ENCODE data around the gene FBXO7. TPM values are rescaled to one million over a fixed set of nuclear protein-coding genes. Genes with fewer than 3 reads are reported as not detected.

Gene FBXO7
- total and polyA plus RNA-seq, 7 donors = 25.6 to 49.8 (median 28.2) TPM

DNA sequence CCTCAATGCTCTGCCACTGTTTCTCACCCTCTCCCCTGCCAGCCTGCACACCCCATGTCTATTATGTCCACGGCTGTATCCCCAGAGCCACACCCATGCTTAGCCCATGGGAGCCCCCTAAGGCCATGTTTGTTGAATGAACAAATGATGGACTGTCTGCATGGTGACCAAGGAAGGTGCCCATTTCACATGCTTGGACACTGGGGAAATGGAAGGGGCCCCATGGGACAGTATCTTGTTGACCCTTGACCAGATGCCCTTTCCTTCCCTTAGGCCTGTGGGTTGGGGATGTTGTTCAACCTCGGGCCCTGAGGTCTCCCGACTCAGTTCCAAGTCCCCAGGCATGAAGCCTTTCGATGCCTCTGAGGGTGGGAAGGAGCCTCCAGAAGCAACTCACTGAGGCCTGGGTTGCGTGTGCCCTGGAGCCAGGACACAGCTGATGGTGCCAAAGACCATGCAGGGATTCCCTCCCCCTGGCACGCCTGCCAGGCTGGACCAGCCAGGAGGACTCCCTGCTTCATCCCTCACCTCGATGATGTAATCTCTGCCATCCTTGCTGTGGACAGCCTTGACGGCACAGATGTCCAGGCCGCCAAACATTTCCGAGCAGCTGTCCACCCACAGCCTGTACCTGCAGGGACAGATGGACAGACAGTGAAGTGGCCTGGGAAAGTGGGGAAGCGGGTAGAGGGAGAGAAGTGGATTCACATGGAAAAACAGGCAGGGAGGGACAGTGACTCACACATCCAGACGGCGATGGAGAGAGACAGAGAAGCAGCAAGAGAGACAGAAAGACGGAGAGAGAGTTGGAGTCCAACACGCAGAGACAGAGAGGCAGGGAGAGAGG, 58.9 kb downstream of the FBXO7 start:
- Histone ChIP-seq H3K4me1 (peaks cover 18% of the 10 kb centered on the region), H3K27me3 (ENCODE audit: insufficient read depth in 3 of 3, low read length in 2 of 3) (peaks cover 0 to 16% (median 5%) of the 10 kb centered on the region in 3 donors), H3K9me3 (no peaks in the 10 kb centered on the region), H3K4me3 (no peak overlapping the region), H3K27ac (peak overlapping the region; percentile 64), H3K36me3 (ENCODE audit: insufficient read depth in 1 of 2, low read depth in 1 of 2) (no peaks in the 10 kb centered on the region)
- WGBS, 3 donors = 49 to 67% (median 51%) methylated on average over 15 of the region's 15 CpGs
- ATAC-seq (no peak), DNase-seq (no peak)
- TF ChIP-seq, protein P1, sequence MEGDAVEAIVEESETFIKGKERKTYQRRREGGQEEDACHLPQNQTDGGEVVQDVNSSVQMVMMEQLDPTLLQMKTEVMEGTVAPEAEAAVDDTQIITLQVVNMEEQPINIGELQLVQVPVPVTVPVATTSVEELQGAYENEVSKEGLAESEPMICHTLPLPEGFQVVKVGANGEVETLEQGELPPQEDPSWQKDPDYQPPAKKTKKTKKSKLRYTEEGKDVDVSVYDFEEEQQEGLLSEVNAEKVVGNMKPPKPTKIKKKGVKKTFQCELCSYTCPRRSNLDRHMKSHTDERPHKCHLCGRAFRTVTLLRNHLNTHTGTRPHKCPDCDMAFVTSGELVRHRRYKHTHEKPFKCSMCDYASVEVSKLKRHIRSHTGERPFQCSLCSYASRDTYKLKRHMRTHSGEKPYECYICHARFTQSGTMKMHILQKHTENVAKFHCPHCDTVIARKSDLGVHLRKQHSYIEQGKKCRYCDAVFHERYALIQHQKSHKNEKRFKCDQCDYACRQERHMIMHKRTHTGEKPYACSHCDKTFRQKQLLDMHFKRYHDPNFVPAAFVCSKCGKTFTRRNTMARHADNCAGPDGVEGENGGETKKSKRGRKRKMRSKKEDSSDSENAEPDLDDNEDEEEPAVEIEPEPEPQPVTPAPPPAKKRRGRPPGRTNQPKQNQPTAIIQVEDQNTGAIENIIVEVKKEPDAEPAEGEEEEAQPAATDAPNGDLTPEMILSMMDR (IDR thresholded peaks at IDR 0.05) = no peak
- intact Hi-C loops (cut with DNase I) = loop anchor here (5.0 to 10.0 kb wide), 4 partner anchors 89 to 454 kb away; no protein-coding TSS in a partner anchor

DNA sequence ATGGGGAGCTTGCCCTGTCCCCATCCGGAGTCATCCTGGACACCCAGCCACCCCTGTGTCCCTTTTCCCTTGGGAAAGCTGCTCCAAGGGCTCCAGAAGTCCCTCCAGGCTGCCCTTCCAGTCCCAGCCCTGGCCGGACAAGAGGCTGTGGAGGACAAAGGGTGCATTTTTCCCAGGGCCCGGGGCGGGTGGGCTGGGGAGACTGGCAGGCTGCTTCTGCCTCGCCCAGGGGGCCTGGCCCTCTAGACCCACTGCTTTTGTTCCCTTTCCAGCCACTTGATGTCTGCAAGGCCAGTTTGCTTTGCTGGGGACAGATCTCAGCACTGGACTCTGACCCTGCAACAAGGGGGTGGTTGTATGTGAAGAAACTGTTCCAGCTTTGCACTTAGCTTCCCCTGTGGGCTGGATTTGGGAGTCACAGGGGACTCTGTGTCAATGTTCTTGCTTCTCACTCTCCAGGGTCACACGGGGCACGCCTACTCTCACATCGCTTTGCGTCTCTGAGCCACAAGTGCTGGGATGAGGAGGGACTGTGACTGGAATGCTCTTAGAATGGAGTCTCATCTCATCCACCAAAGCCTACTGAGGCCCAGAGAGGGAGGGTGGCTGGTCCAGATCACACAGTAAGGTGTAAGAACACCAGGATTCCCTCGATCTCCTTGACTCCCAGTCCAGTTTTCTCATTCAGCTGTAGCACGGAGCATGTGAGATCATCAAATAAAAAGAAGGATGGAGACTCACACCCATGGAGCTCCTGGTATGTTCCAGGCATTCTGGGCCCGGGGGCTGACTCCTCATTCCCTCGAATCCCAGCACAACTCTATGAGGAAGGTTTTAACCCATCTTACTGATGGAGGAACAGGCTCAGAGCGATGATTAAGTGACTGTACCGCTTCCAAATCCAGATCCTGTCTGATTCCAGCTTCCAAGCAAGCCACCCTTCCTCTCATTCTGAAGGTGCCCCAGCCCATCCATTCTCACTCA, 59.9 kb downstream of the FBXO7 start:
- intact Hi-C loops (cut with DNase I) = loop anchor here (5.0 to 10.0 kb wide), 4 partner anchors 88 to 453 kb away; no protein-coding TSS in a partner anchor
- peaks cover 0 to 16% (median 5%) of the 10 kb centered on the region in 3 donors for H3K27me3 ChIP-seq (ENCODE audit: insufficient read depth in 3 of 3, low read length in 2 of 3)
- no peaks in the 10 kb centered on the region for H3K9me3 ChIP-seq
- peak in 1 of 2 donors; percentile 67 for DNase-seq
- peak overlapping the region; percentile 64 for H3K27ac ChIP-seq
- TF ChIP-seq, protein P1 (IDR thresholded peaks at IDR 0.05) = no peak
- ATAC-seq = no peak
- WGBS, 3 donors = 67 to 78% (median 76%) methylated on average over 15 of the region's 15 CpGs
- no peak overlapping the region for H3K4me3 ChIP-seq
- no peaks in the 10 kb centered on the region for H3K36me3 ChIP-seq (ENCODE audit: insufficient read depth in 1 of 2, low read depth in 1 of 2)
- H3K4me1 ChIP-seq = peaks cover 15% of the 10 kb centered on the region

DNA sequence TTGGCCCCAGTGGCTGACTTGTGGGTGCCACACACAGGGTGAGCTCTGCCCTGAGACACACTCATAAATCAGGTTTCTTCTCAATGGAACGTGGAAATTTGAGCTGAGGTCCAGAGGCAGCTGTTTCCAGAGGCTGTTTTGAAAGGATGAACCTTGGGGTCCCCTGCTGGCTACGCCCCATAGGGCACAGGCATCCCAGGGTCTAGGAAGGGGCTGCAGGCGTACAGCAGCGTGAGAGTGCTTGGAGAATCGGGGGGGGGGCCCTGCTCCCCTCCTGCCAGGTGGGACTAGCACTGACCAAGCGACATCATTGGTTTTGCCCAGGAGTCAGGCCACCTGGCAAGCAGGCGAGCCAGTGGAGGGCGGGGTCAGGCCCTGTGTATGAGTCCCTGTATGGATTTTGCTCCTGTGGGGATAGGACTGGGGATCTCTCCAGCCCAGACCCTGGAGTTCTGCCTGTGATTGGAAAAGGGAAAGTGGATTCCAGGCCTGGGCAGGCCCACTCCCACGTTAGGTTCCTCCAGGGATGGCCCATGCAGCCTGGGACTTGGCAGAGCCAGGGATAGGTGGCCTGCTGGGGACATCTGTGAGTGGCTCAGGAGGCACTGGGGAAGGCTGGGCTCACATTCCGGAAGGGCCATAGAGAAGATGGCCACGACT, 61.0 kb downstream of the FBXO7 start:
- 81 to 87% (median 85%) methylated on average over 11 of the region's 11 CpGs for WGBS, 3 donors
- peaks cover 6% of the 10 kb centered on the region for H3K4me1 ChIP-seq
- H3K36me3 ChIP-seq (ENCODE audit: insufficient read depth in 1 of 2, low read depth in 1 of 2) = no peaks in the 10 kb centered on the region
- no peak overlapping the region for H3K27ac ChIP-seq
- H3K27me3 ChIP-seq (ENCODE audit: insufficient read depth in 3 of 3, low read length in 2 of 3) = peaks cover 0 to 16% (median 5%) of the 10 kb centered on the region in 3 donors
- no peak overlapping the region for H3K4me3 ChIP-seq
- TF ChIP-seq, protein P1 (IDR thresholded peaks at IDR 0.05) = no peak
- intact Hi-C loops (cut with DNase I) = loop anchor here (10.0 kb wide), 2 partner anchors 89 to 119 kb away; no protein-coding TSS in a partner anchor
- DNase-seq (no peak), ATAC-seq (no peak)
- no peaks in the 10 kb centered on the region for H3K9me3 ChIP-seq

DNA sequence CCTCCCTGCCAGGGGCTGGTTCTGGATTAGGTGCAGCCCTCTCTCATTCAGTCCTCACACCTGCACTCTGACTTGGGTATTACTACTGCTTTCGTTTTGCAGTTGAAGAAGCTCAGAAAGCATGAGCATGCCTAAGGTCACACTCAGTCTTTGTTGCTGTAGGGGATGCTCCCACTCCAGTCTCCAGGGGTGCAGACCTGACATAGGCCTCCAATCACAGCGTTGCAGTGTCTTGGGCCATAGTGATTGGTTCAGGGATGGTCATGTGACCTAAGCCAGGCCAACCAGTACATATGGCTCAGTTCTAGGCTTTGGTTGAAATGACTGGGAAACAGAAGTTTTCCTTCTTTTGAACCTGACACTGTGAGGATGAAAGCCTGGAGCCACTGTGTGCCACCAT, 61.7 kb downstream of the FBXO7 start:
- no peak for ATAC-seq
- peaks cover 6% of the 10 kb centered on the region for H3K4me1 ChIP-seq
- 79 to 85% (median 82%) methylated on average over 2 of the region's 2 CpGs for WGBS, 3 donors

More for the DNA sequence above, 61.7 kb downstream of the FBXO7 start:
- no peak overlapping the region for H3K4me3 ChIP-seq
- no peaks in the 10 kb centered on the region for H3K36me3 ChIP-seq (ENCODE audit: insufficient read depth in 1 of 2, low read depth in 1 of 2)
- no peak for DNase-seq
- intact Hi-C loops (cut with DNase I) = loop anchor here (10.0 kb wide), 2 partner anchors 88 to 118 kb away; no protein-coding TSS in a partner anchor
- H3K9me3 ChIP-seq = no peaks in the 10 kb centered on the region
- no peak overlapping the region for H3K27ac ChIP-seq
- TF ChIP-seq, protein P1 (IDR thresholded peaks at IDR 0.05) = no peak
- H3K27me3 ChIP-seq (ENCODE audit: insufficient read depth in 3 of 3, low read length in 2 of 3) = peaks cover 0 to 16% (median 5%) of the 10 kb centered on the region in 3 donors

All from psoas muscle (tissue), 8 donors.